A549 (cell line): ENCODE data around the gene IL17A.

ENCODE experiments used
- ATOH8 ChIP-seq: fragments of 250-450 bp; sonication (Bioruptor Pico); IDR thresholded peaks from 2 replicates; pipeline ENCODE4 v1.5.0; 2020; ENCODE audit warnings: low read depth, mild to moderate bottlenecking, moderate library complexity
- CEBPB ChIP-seq, 2 experiments: fragments of >200 bp in 1 of 2; sonication (Bioruptor Twin) in 1 of 2; formaldehyde crosslinking in 1 of 2; IDR thresholded peaks; 2 replicates each; pipeline ENCODE4 v1.6.1; 2012 to 2016
- CHD2 ChIP-seq: fragments of 150-350 bp; IDR thresholded peaks from 2 replicates; pipeline ENCODE4 v1.6.1; 2014; ENCODE audit warnings: low read length; ENCODE audit not compliant: partially characterized antibody
- CTCF ChIP-seq: fragments of >200 bp; sonication (Bioruptor Twin); formaldehyde crosslinking; IDR thresholded peaks from 3 replicates; pipeline ENCODE4 v1.5.1; 2016
- EP300 ChIP-seq, 2 experiments: fragments of >200 bp; sonication (Bioruptor Twin); formaldehyde crosslinking; IDR thresholded peaks; 2 replicates in 1 of 2; 3 replicates in 1 of 2; pipeline ENCODE4 v1.6.1; 2016 to 2017
- ESRRA ChIP-seq: fragments of 150-350 bp; IDR thresholded peaks from 2 replicates; pipeline ENCODE4 v1.6.1; 2014; ENCODE audit warnings: mild to moderate bottlenecking, low read length, borderline replicate concordance
- MAX ChIP-seq: IDR thresholded peaks from 2 replicates; pipeline ENCODE4 v1.6.1; 2012
- MAZ ChIP-seq: fragments of 150-350 bp; IDR thresholded peaks from 2 replicates; pipeline ENCODE4 v1.6.1; 2014; ENCODE audit warnings: antibody characterized with exemption, low read depth, low read length, borderline replicate concordance
- POLR2A ChIP-seq: IDR thresholded peaks from 2 replicates; pipeline ENCODE4 v1.6.1; 2012; ENCODE audit warnings: mild to moderate bottlenecking, low read length
- REST ChIP-seq: fragments of 200-600 bp; sonication (generic); IDR thresholded peaks from 2 replicates; pipeline ENCODE4 v1.6.1; 2016; ENCODE audit warnings: antibody characterized with exemption, mild to moderate bottlenecking, moderate library complexity
- SREBF2 ChIP-seq: fragments of 450-650 bp; IDR thresholded peaks from 2 replicates; pipeline ENCODE4 v1.6.1; 2014; ENCODE audit warnings: mild to moderate bottlenecking, moderate library complexity
- ZC3H11A ChIP-seq: fragments of 450-650 bp; IDR thresholded peaks from 2 replicates; pipeline ENCODE4 v1.6.1; 2014; ENCODE audit warnings: antibody characterized with exemption, mild to moderate bottlenecking

- TF ChIP-seq CTCF (no peak), POLR2A (no peak), EP300 (IDR thresholded peaks at IDR 0.05) (no peak), ESRRA (no peak), ATOH8 (no peak), MAZ (no peak), CHD2 (no peak), REST (no peak), SREBF2 (no peak), MAX (no peak), ZC3H11A (no peak), CEBPB (IDR thresholded peaks at IDR 0.05) (no peak)
Measured at GRCh38 chr6:52201046-52201445, 14.9 kb downstream of the IL17A start.
